Measurements from ENCODE around the gene PRODH.
"Not testable (repeated sequence)": the region's sequence is repeated elsewhere in the genome, so short reads cannot be mapped to it uniquely, and the experiment has no call there.

DNA sequence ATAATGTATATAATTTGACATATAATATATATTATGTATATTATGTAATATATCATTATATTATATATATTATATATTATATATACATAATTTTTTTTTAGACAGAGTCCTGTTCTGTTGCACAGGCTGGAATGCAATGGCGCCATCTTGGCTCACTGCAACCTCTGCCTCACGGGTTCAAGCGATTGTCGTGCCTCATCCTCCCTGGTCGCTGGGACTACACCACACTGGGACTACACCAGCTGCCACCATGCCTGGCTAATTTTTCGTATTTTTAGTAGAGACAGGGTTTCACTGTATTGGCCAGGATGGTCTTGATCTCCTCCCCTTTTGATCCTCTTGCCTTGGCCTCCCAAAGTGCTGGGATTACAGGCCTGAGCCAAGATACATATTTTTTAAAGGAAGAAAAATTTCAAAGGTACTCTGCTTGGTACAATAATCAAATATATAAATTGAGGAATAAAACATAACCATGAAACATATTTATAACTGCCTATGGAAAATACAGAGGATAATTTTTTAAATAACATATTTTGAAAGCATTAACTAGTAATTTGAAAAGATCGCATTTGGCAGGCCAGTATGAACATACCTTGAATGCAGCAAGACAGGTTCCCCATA lies 39.9 kb downstream of the PRODH start:
- TF ChIP-seq POLR2A, POLR2AphosphoS5, SPI1, TAF1, POU2F2 (IDR thresholded peaks at IDR 0.05; ENCODE audit: low read depth, low read length): not testable (repeated sequence)
